OCI-LY3 (cell line): ENCODE data around the gene GAB1.

ENCODE experiments used
- H2AFZ ChIP-seq: fragments of 200-600, 300-600 bp; shearing (Covaris generic); 2 replicates; pipeline ENCODE4 v1.6.0; 2014; ENCODE audit warnings: antibody characterized with exemption, low read depth, low read length
- H3K27ac ChIP-seq: fragments of 200-600, 300-600 bp; sonication (generic); 2 replicates; pipeline ENCODE4 v1.5.1; 2014; ENCODE audit warnings: mild to moderate bottlenecking, low read length, moderate library complexity, mixed read lengths
- H3K27me3 ChIP-seq: fragments of 200-600, 300-600 bp; sonication (generic); 2 replicates; pipeline ENCODE4 v1.6.1; 2014; ENCODE audit warnings: low read depth, low read length, mixed read lengths
- H3K36me3 ChIP-seq: fragments of 200-600, 300-600 bp; sonication (generic); replicated peaks from 2 replicates; pipeline ENCODE3; 2014; ENCODE audit warnings: low read depth, low read length, mixed read lengths
- H3K4me1 ChIP-seq: fragments of 300-600, 200-600 bp; sonication (generic); 2 replicates; pipeline ENCODE4 v1.6.1; 2014; ENCODE audit warnings: low read length, mixed read lengths
- H3K4me2 ChIP-seq: fragments of 200-600, 300-600 bp; sonication (generic); 2 replicates; pipeline ENCODE4 v1.6.1; 2014; ENCODE audit warnings: low read length, mixed read lengths
- H3K4me3 ChIP-seq: fragments of 300-600, 200-600 bp; sonication (generic); 2 replicates; pipeline ENCODE4 v1.5.1; 2014; ENCODE audit warnings: antibody characterized with exemption, mild to moderate bottlenecking, low read length, moderate library complexity
- H3K79me2 ChIP-seq: fragments of 300-600, 200-600 bp; shearing (Covaris generic); 2 replicates; pipeline ENCODE4 v1.6.1; 2014; ENCODE audit warnings: mild to moderate bottlenecking, low read length, mixed read lengths
- H3K9ac ChIP-seq: fragments of 300-600, 200-600 bp; shearing (Covaris generic); 2 replicates; pipeline ENCODE4 v1.6.0; 2014; ENCODE audit warnings: mild to moderate bottlenecking, low read length, moderate library complexity
- H3K9me3 ChIP-seq: fragments of 200-600, 300-600 bp; shearing (Covaris generic); 2 replicates; pipeline ENCODE4 v1.6.1; 2014; ENCODE audit warnings: low read length, mixed read lengths; ENCODE audit not compliant: insufficient read depth
- H4K20me1 ChIP-seq: fragments of 200-600, 300-600 bp; sonication (generic); 2 replicates; pipeline ENCODE4 v1.6.1; 2016; ENCODE audit warnings: low read length, mixed read lengths; ENCODE audit not compliant: insufficient read depth
- EZH2phosphoT487 ChIP-seq: fragments of 200-600 bp; shearing (Covaris generic); IDR thresholded peaks from 2 replicates; pipeline ENCODE4 v1.6.1; 2018; ENCODE audit warnings: antibody characterized with exemption, mixed run types, low read depth
- TF ChIP-seq, protein P1 (sequence below): fragments of 200-600, 300-600 bp; sonication (generic); IDR thresholded peaks from 2 replicates; pipeline ENCODE4 v1.5.1; 2014; ENCODE audit warnings: antibody characterized with exemption, low read length, low read depth

The GAB1 gene

DNA sequence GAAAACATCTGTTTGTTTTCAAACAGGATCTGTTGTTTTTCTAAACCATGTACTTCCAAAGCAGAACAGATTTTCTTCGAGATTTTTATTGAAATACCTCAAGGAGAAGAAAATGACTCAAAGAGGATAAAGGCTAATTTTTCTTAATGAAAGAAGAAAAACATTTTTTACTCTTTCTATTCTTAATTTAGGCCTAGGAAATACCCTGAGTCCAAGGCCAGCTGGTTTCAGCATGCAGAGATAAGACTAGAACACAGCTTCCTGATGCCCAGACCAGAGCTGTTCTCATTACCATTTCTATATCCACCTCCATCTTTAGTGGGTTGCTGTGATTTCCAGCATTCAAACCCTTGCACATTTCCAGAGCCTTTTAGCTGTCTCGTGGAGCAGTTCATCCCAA, 18.3 kb downstream of the GAB1 start:
- Histone ChIP-seq H3K9ac (no peak overlapping the region), H3K79me2 (peaks cover 96% of the 10 kb centered on the region), H2AFZ (no peak overlapping the region), H3K9me3 (no peaks in the 10 kb centered on the region), H3K4me2 (peak overlapping the region; percentile 91), H3K4me1 (peaks cover 84% of the 10 kb centered on the region), H3K27ac (peak overlapping the region; percentile 0; the same call in 1 of the 2 replicates), H3K27me3 (no peaks in the 10 kb centered on the region), H4K20me1 (peaks cover 32% of the 10 kb centered on the region), H3K36me3 (peaks cover 5% of the 10 kb centered on the region), H3K4me3 (no peak overlapping the region)
- TF ChIP-seq EZH2phosphoT487, result no peak
- TF ChIP-seq, protein P1, sequence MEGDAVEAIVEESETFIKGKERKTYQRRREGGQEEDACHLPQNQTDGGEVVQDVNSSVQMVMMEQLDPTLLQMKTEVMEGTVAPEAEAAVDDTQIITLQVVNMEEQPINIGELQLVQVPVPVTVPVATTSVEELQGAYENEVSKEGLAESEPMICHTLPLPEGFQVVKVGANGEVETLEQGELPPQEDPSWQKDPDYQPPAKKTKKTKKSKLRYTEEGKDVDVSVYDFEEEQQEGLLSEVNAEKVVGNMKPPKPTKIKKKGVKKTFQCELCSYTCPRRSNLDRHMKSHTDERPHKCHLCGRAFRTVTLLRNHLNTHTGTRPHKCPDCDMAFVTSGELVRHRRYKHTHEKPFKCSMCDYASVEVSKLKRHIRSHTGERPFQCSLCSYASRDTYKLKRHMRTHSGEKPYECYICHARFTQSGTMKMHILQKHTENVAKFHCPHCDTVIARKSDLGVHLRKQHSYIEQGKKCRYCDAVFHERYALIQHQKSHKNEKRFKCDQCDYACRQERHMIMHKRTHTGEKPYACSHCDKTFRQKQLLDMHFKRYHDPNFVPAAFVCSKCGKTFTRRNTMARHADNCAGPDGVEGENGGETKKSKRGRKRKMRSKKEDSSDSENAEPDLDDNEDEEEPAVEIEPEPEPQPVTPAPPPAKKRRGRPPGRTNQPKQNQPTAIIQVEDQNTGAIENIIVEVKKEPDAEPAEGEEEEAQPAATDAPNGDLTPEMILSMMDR, result no peak

GRCh38 chr4:143355540-143356217, 19.0 kb downstream of the GAB1 start:
- Histone ChIP-seq H3K4me1 (peaks cover 91% of the 10 kb centered on the region), H3K4me2 (peak overlapping the region; percentile 91), H3K79me2 (peaks cover 98% of the 10 kb centered on the region), H3K9ac (0 out of 2 replicates have a peak overlapping the region, but pooled peaks have one; percentile 5), H3K4me3 (no peak overlapping the region), H3K9me3 (no peaks in the 10 kb centered on the region), H3K27ac (peak overlapping the region; percentile 93), H3K27me3 (no peaks in the 10 kb centered on the region), H3K36me3 (peaks cover 5% of the 10 kb centered on the region), H4K20me1 (peaks cover 29% of the 10 kb centered on the region), H2AFZ (no peak overlapping the region)
- no peak for TF ChIP-seq EZH2phosphoT487
- TF ChIP-seq, protein P1, result no peak

GRCh38 chr4:143356493-143356892, 19.8 kb downstream of the GAB1 start:
- H4K20me1 ChIP-seq, result peaks cover 21% of the 10 kb centered on the region
- peaks cover 5% of the 10 kb centered on the region for H3K36me3 ChIP-seq
- peaks cover 98% of the 10 kb centered on the region for H3K79me2 ChIP-seq
- H3K4me2 ChIP-seq, result peak overlapping the region; percentile 91
- peaks cover 98% of the 10 kb centered on the region for H3K4me1 ChIP-seq
- peak overlapping the region; percentile 93 for H3K27ac ChIP-seq
- no peaks in the 10 kb centered on the region for H3K9me3 ChIP-seq
- H2AFZ ChIP-seq, result no peak overlapping the region
- H3K9ac ChIP-seq, result peak overlapping the region; percentile 88
- TF ChIP-seq, protein P1, result no peak
- TF ChIP-seq EZH2phosphoT487, result no peak
- peak overlapping the region; percentile 23 for H3K4me3 ChIP-seq
- no peaks in the 10 kb centered on the region for H3K27me3 ChIP-seq

- Histone ChIP-seq H3K4me2 (peak overlapping the region; percentile 91), H3K9ac (peak overlapping the region; percentile 88)
Measured at GRCh38 chr4:143357161-143357845, 20.6 kb downstream of the GAB1 start.

More at GRCh38 chr4:143357161-143357845, 20.6 kb downstream of the GAB1 start:
- peaks cover 98% of the 10 kb centered on the region for H3K79me2 ChIP-seq
- H3K27ac ChIP-seq, result peak overlapping the region; percentile 93
- no peak overlapping the region for H2AFZ ChIP-seq
- H3K9me3 ChIP-seq, result no peaks in the 10 kb centered on the region
- peaks cover 5% of the 10 kb centered on the region for H3K36me3 ChIP-seq
- H3K27me3 ChIP-seq, result no peaks in the 10 kb centered on the region
- peaks cover 98% of the 10 kb centered on the region for H3K4me1 ChIP-seq
- H4K20me1 ChIP-seq, result peaks cover 13% of the 10 kb centered on the region
- peak overlapping the region; percentile 23 for H3K4me3 ChIP-seq
- TF ChIP-seq, protein P1, result no peak
- TF ChIP-seq EZH2phosphoT487, result no peak
